HepG2 (cell line): ENCODE measurements around the gene MCC. TPM values are rescaled to one million over a fixed set of nuclear protein-coding genes. Genes with fewer than 3 reads are reported as not detected.

Source experiments
- CEBPB ChIP-seq: IDR thresholded peaks from 2 replicates; pipeline ENCODE4 v1.6.1; 2011; ENCODE audit warnings: low read depth, low read length, improper control_type of control experiment, borderline replicate concordance
- FOXO1 ChIP-seq: sonication (generic); formaldehyde crosslinking; IDR thresholded peaks from 2 replicates; pipeline ENCODE4 v1.4.0; 2020; ENCODE audit warnings: missing genetic modification reagents
- HNRNPL ChIP-seq: fragments of 200-400 bp; formaldehyde crosslinking; IDR thresholded peaks from 2 replicates; pipeline ENCODE4 v1.6.1; 2017; ENCODE audit warnings: mild to moderate bottlenecking, low read depth, low read length
- PRMT3 ChIP-seq: sonication (generic); formaldehyde crosslinking; IDR thresholded peaks from 2 replicates; pipeline ENCODE4 v1.8.1; 2022; ENCODE audit warnings: low read depth, mild to moderate bottlenecking, moderate library complexity, missing genetic modification reagents, borderline replicate concordance
- RAD21 ChIP-seq: fragments of 450-650 bp; formaldehyde crosslinking; IDR thresholded peaks from 2 replicates; pipeline ENCODE4 v1.5.0; 2020; ENCODE audit warnings: mild to moderate bottlenecking
- REL ChIP-seq: sonication (generic); formaldehyde crosslinking; conservative IDR thresholded peaks from 2 replicates; pipeline ENCODE4 v1.8.0; 2022; ENCODE audit warnings: mild to moderate bottlenecking, missing genetic modification reagents, moderate library complexity
- RXRB ChIP-seq: IDR thresholded peaks from 2 replicates; pipeline ENCODE4 v1.6.1; 2016; ENCODE audit warnings: borderline replicate concordance, missing genetic modification reagents, missing compliant biosample characterization
- WIZ ChIP-seq: sonication (generic); formaldehyde crosslinking; IDR thresholded peaks from 2 replicates; pipeline ENCODE4 v1.5.1; 2020; ENCODE audit warnings: mild to moderate bottlenecking, missing genetic modification reagents
- ZBTB38 ChIP-seq: sonication (generic); formaldehyde crosslinking; IDR thresholded peaks from 2 replicates; pipeline ENCODE4 v1.5.1; 2020; ENCODE audit warnings: mild to moderate bottlenecking, missing genetic modification reagents
- ZBTB42 ChIP-seq: sonication (generic); formaldehyde crosslinking; IDR thresholded peaks from 2 replicates; pipeline ENCODE4 v1.5.0; 2020; ENCODE audit warnings: mild to moderate bottlenecking, missing genetic modification reagents
- ZEB1 ChIP-seq: IDR thresholded peaks from 2 replicates; pipeline ENCODE4 v1.6.1; 2012; ENCODE audit warnings: mild to moderate bottlenecking, low read depth, inconsistent platforms; ENCODE audit not compliant: insufficient replicate concordance
- ZKSCAN8 ChIP-seq: IDR thresholded peaks from 2 replicates; pipeline ENCODE4 v1.6.1; 2016; ENCODE audit warnings: borderline replicate concordance, missing genetic modification reagents, missing compliant biosample characterization
- ZNF17 ChIP-seq: sonication (generic); formaldehyde crosslinking; IDR thresholded peaks from 2 replicates; pipeline ENCODE4 v1.5.0; 2020; ENCODE audit warnings: mild to moderate bottlenecking, missing genetic modification reagents
- ZNF773 ChIP-seq: sonication (generic); formaldehyde crosslinking; IDR thresholded peaks from 2 replicates; pipeline ENCODE4 v1.4.0; 2020; ENCODE audit warnings: missing genetic modification reagents, borderline replicate concordance
- ZNF781 ChIP-seq: sonication (generic); formaldehyde crosslinking; IDR thresholded peaks from 2 replicates; pipeline ENCODE4 v1.5.1; 2020; ENCODE audit warnings: borderline replicate concordance, mild to moderate bottlenecking, missing genetic modification reagents; ENCODE audit errors: not compliant biosample characterization
- polyA plus RNA-seq, 8 experiments: library from polyadenylated mRNA; depleted of rRNA in 3 of 8; stranded (reverse) in 7 of 8; unstranded in 1 of 8; fragments of >200 nt; fragmentation: Illumina TruSeq in 4 of 8; extraction: Trizol in 4 of 8; gene quantifications; 2 replicates each; pipeline versions ENCODE4 v1.2.1 to v1.2.3, GENCODE V29; 2011 to 2016; ENCODE audit warnings: low read depth in 4 of 8, missing spikeins in 1 of 8, mixed read lengths in 1 of 8; ENCODE audit not compliant: insufficient read depth in 1 of 8
- total RNA-seq, 5 experiments: library from RNA; depleted of rRNA; stranded (reverse); fragments of >200 nt; fragmentation: Illumina TruSeq; extraction: Trizol; gene quantifications; 2 replicates each; pipeline ENCODE4 v1.2.3, GENCODE V29; 2016; ENCODE audit warnings: low read depth in 1 of 5
- TF ChIP-seq, protein P1 (sequence below): sonication (generic); formaldehyde crosslinking; IDR thresholded peaks from 2 replicates; pipeline ENCODE4 v1.8.0; 2023; ENCODE audit warnings: mild to moderate bottlenecking, missing genetic modification reagents
- TF ChIP-seq, protein P2 (sequence below): sonication (generic); formaldehyde crosslinking; IDR thresholded peaks from 2 replicates; pipeline ENCODE4 v1.5.1; 2020; ENCODE audit warnings: mild to moderate bottlenecking, missing genetic modification reagents, moderate library complexity
- TF ChIP-seq, protein P3 (sequence below): fragments of 450-650 bp; IDR thresholded peaks from 2 replicates; pipeline ENCODE4 v1.6.1; 2017; ENCODE audit warnings: mild to moderate bottlenecking

Gene MCC
- total and polyA plus RNA-seq, 2 of the 13 experiments (the other 11 are each of a cell fraction or from before 2014, with no cell fraction given), result 0.55 to 2.4 TPM

DNA sequence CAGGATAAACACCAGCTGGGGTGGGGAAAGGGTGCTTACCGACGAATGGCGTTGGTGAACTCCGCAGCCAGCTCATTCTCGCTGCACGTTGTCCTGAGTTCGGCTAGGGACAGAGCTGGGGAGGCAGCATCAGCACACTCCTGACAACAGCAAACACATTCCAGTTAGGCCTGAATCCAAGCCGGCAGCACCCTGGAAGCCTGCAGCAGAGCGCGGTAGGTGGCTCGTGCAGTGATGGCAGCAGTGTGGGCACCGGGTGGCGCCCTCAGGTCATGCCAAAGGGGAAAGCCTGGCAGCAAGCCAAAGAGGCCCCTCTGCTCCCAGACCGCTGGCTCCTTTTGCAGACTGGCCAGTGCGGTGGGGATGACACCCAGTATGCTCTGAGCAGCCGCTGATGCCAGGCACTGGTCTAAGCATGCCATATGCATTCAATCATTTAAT lies 444.7 kb downstream of the MCC start (continued):
- TF ChIP-seq REL (CRISPR knock-in tag) (no peak), FOXO1 (CRISPR knock-in tag) (no peak), ZEB1 (no peak), ZBTB42 (no peak), ZKSCAN8 (no peak), RXRB (no peak), ZNF781 (CRISPR knock-in tag) (no peak), ZNF17 (CRISPR knock-in tag) (no peak), RAD21 (CRISPR knock-in tag) (peak; percentile 63; the same call in 1 of the 2 replicates), PRMT3 (no peak), HNRNPL (0 out of 2 replicates have a peak, but pooled peaks have one; percentile 56), ZBTB38 (CRISPR knock-in tag) (peak; percentile 65; the same call in 1 of the 2 replicates), WIZ (CRISPR knock-in tag) (no peak), CEBPB (no peak), ZNF773 (CRISPR knock-in tag) (no peak)
- TF ChIP-seq, protein P1, sequence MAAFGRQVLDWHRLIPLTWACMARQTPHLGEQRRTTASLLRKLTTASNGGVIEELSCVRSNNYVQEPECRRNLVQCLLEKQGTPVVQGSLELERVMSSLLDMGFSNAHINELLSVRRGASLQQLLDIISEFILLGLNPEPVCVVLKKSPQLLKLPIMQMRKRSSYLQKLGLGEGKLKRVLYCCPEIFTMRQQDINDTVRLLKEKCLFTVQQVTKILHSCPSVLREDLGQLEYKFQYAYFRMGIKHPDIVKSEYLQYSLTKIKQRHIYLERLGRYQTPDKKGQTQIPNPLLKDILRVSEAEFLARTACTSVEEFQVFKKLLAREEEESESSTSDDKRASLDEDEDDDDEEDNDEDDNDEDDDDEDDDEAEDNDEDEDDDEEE (CRISPR knock-in tag), result no peak
- TF ChIP-seq, protein P2, sequence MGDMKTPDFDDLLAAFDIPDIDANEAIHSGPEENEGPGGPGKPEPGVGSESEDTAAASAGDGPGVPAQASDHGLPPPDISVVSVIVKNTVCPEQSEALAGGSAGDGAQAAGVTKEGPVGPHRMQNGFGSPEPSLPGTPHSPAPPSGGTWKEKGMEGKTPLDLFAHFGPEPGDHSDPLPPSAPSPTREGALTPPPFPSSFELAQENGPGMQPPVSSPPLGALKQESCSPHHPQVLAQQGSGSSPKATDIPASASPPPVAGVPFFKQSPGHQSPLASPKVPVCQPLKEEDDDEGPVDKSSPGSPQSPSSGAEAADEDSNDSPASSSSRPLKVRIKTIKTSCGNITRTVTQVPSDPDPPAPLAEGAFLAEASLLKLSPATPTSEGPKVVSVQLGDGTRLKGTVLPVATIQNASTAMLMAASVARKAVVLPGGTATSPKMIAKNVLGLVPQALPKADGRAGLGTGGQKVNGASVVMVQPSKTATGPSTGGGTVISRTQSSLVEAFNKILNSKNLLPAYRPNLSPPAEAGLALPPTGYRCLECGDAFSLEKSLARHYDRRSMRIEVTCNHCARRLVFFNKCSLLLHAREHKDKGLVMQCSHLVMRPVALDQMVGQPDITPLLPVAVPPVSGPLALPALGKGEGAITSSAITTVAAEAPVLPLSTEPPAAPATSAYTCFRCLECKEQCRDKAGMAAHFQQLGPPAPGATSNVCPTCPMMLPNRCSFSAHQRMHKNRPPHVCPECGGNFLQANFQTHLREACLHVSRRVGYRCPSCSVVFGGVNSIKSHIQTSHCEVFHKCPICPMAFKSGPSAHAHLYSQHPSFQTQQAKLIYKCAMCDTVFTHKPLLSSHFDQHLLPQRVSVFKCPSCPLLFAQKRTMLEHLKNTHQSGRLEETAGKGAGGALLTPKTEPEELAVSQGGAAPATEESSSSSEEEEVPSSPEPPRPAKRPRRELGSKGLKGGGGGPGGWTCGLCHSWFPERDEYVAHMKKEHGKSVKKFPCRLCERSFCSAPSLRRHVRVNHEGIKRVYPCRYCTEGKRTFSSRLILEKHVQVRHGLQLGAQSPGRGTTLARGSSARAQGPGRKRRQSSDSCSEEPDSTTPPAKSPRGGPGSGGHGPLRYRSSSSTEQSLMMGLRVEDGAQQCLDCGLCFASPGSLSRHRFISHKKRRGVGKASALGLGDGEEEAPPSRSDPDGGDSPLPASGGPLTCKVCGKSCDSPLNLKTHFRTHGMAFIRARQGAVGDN (CRISPR knock-in tag), result peak; percentile 38
- TF ChIP-seq, protein P3, sequence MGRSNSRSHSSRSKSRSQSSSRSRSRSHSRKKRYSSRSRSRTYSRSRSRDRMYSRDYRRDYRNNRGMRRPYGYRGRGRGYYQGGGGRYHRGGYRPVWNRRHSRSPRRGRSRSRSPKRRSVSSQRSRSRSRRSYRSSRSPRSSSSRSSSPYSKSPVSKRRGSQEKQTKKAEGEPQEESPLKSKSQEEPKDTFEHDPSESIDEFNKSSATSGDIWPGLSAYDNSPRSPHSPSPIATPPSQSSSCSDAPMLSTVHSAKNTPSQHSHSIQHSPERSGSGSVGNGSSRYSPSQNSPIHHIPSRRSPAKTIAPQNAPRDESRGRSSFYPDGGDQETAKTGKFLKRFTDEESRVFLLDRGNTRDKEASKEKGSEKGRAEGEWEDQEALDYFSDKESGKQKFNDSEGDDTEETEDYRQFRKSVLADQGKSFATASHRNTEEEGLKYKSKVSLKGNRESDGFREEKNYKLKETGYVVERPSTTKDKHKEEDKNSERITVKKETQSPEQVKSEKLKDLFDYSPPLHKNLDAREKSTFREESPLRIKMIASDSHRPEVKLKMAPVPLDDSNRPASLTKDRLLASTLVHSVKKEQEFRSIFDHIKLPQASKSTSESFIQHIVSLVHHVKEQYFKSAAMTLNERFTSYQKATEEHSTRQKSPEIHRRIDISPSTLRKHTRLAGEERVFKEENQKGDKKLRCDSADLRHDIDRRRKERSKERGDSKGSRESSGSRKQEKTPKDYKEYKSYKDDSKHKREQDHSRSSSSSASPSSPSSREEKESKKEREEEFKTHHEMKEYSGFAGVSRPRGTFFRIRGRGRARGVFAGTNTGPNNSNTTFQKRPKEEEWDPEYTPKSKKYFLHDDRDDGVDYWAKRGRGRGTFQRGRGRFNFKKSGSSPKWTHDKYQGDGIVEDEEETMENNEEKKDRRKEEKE, result no peak
